GM12878 (cell line): ENCODE results near the gene PLA2G5. TPM values are rescaled to one million over a fixed set of nuclear protein-coding genes. Genes with fewer than 3 reads are reported as not detected.

Experiments
- ATF7 ChIP-seq: fragments of 450-650 bp; IDR thresholded peaks from 2 replicates; pipeline ENCODE4 v1.6.1; 2016; ENCODE audit warnings: low read depth, mild to moderate bottlenecking
- BHLHE40 ChIP-seq, 2 experiments: fragments of 450-650 bp in 1 of 2; IDR thresholded peaks; 2 replicates each; pipeline ENCODE4 v1.6.1; 2011 to 2017; ENCODE audit warnings: low read depth in 2 of 2, borderline replicate concordance in 1 of 2, improper control_type of control experiment in 1 of 2, low read length in 1 of 2, mild to moderate bottlenecking in 1 of 2
- EGR1 ChIP-seq, 2 experiments: IDR thresholded peaks; 1 replicate in 1 of 2; 2 replicates in 1 of 2; pipeline ENCODE4 v1.6.1; 2011 to 2012; ENCODE audit warnings: low read depth in 2 of 2, low read length in 2 of 2, borderline replicate concordance in 1 of 2, mild to moderate bottlenecking in 1 of 2, moderate library complexity in 1 of 2
- FOXK2 ChIP-seq: fragments of 450-650 bp; IDR thresholded peaks from 2 replicates; pipeline ENCODE4 v1.6.1; 2017; ENCODE audit warnings: mild to moderate bottlenecking, moderate library complexity
- NFYA ChIP-seq: IDR thresholded peaks from 2 replicates; pipeline ENCODE4 v1.6.1; 2011; ENCODE audit warnings: low read depth, mild to moderate bottlenecking, low read length, improper control_type of control experiment, borderline replicate concordance
- SIX5 ChIP-seq: IDR thresholded peaks from 2 replicates; pipeline ENCODE4 v1.6.1; 2011; ENCODE audit warnings: mild to moderate bottlenecking, low read depth, low read length, moderate library complexity; ENCODE audit not compliant: severe bottlenecking
- TARDBP ChIP-seq: IDR thresholded peaks from 2 replicates; pipeline ENCODE4 v1.6.1; 2016; ENCODE audit warnings: borderline replicate concordance
- ZNF24 ChIP-seq: fragments of 450-650 bp; IDR thresholded peaks from 2 replicates; pipeline ENCODE4 v1.6.1; 2017; ENCODE audit warnings: antibody characterized with exemption, mild to moderate bottlenecking
- ZNF622 ChIP-seq: fragments of 450-650 bp; IDR thresholded peaks from 2 replicates; pipeline ENCODE4 v1.6.1; 2017; ENCODE audit warnings: mild to moderate bottlenecking, inconsistent platforms
- polyA plus RNA-seq, 11 experiments: library from polyadenylated mRNA; depleted of rRNA in 4 of 11; unstranded in 6 of 11; stranded (reverse) in 5 of 11; fragments of >200 nt; fragmentation: Nextera tagmentation in 4 of 11; fragmentation: Illumina TruSeq in 1 of 11; extraction: Ambion mirVana in 4 of 11; extraction: Trizol in 1 of 11; gene quantifications; 1 replicate in 1 of 11; 2 replicates in 10 of 11; pipeline versions ENCODE4 v1.2.1 to v1.2.3, GENCODE V29; 2011 to 2016; ENCODE audit warnings: inconsistent platforms in 2 of 11, missing spikeins in 2 of 11, low read depth in 1 of 11
- total RNA-seq, 4 experiments: library from RNA; depleted of rRNA in 3 of 4; stranded (reverse); fragments of >200 nt in 3 of 4; fragmentation: Illumina TruSeq in 1 of 4; extraction: Trizol in 1 of 4; gene quantifications; 2 replicates each; pipeline versions ENCODE4 v1.2.1 to v1.2.3, GENCODE V29; 2013 to 2021
- TF ChIP-seq, protein P1 (sequence below): IDR thresholded peaks from 2 replicates; pipeline ENCODE4 v1.6.1; 2011; ENCODE audit warnings: borderline replicate concordance, low read depth, mild to moderate bottlenecking, moderate library complexity, low read length; ENCODE audit not compliant: insufficient read depth, poor library complexity, severe bottlenecking
- TF ChIP-seq, protein P2 (sequence below): IDR thresholded peaks from 2 replicates; pipeline ENCODE4 v1.6.1; 2012; ENCODE audit warnings: low read depth, low read length, improper control_type of control experiment
- TF ChIP-seq, protein P3 (sequence below): fragments of 450-650 bp; IDR thresholded peaks from 2 replicates; pipeline ENCODE4 v1.6.1; 2017; ENCODE audit warnings: mild to moderate bottlenecking

Gene PLA2G5
- total and polyA plus RNA-seq, 10 of the 15 experiments (the other 5 are each of a cell fraction or from before 2014, with no cell fraction given) = 0.10 to 0.19 (median 0.17) TPM; not detected in 7

DNA sequence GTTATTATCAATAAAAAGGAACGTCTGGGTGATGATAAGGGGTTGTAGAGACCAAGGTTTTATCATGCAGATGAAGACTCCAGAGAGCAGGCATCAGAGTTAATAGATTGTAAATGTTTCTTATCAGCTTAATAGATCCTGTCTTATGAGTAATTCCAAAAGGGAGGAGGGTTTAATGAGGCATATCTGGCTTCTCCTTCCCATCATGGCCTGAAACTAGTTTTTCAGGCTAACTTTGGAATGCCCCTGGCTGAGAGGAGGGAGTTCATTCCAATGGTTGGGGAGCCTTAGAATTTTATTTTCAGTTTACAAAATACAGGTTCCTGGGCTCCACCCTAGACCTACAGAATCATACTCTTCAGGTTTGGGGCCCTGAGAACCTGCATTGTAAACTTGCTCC is 35.9 kb downstream of the PLA2G5 start (continued):
- TF ChIP-seq, protein P1, sequence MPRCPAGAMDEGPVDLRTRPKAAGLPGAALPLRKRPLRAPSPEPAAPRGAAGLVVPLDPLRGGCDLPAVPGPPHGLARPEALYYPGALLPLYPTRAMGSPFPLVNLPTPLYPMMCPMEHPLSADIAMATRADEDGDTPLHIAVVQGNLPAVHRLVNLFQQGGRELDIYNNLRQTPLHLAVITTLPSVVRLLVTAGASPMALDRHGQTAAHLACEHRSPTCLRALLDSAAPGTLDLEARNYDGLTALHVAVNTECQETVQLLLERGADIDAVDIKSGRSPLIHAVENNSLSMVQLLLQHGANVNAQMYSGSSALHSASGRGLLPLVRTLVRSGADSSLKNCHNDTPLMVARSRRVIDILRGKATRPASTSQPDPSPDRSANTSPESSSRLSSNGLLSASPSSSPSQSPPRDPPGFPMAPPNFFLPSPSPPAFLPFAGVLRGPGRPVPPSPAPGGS = no peak
- TF ChIP-seq EGR1 (IDR thresholded peaks at IDR 0.05; ENCODE audit: borderline replicate concordance in 1 of 2, low read depth in 2 of 2, low read length in 2 of 2) = no peak
- TF ChIP-seq NFYA = no peak
- no peak for TF ChIP-seq TARDBP
- TF ChIP-seq SIX5 = no peak
- TF ChIP-seq, protein P2, sequence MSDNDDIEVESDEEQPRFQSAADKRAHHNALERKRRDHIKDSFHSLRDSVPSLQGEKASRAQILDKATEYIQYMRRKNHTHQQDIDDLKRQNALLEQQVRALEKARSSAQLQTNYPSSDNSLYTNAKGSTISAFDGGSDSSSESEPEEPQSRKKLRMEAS = no peak
- TF ChIP-seq, protein P3, sequence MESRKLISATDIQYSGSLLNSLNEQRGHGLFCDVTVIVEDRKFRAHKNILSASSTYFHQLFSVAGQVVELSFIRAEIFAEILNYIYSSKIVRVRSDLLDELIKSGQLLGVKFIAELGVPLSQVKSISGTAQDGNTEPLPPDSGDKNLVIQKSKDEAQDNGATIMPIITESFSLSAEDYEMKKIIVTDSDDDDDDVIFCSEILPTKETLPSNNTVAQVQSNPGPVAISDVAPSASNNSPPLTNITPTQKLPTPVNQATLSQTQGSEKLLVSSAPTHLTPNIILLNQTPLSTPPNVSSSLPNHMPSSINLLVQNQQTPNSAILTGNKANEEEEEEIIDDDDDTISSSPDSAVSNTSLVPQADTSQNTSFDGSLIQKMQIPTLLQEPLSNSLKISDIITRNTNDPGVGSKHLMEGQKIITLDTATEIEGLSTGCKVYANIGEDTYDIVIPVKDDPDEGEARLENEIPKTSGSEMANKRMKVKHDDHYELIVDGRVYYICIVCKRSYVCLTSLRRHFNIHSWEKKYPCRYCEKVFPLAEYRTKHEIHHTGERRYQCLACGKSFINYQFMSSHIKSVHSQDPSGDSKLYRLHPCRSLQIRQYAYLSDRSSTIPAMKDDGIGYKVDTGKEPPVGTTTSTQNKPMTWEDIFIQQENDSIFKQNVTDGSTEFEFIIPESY = no peak
- no peak for TF ChIP-seq ZNF24
- no peak for TF ChIP-seq ZNF622
- no peak for TF ChIP-seq BHLHE40 (IDR thresholded peaks at IDR 0.05; ENCODE audit: borderline replicate concordance in 1 of 2, low read depth in 2 of 2, low read length in 1 of 2)
- TF ChIP-seq FOXK2 = no peak
- TF ChIP-seq ATF7 = no peak
